NOMO-1 (cell line): Measurements from ENCODE around the gene SIM1.
A peak's percentile ranks its signal among the peaks of the same experiment; 100 is the strongest.
"Not testable (repeated sequence)": the region's sequence is repeated elsewhere in the genome, so short reads cannot be mapped to it uniquely, and the experiment has no call there.

ENCODE experiments used
- DNase-seq, 2 experiments: peaks; one replicate each; lab custom pipeline; 2025; ENCODE audit not compliant: unreplicated experiment in 2 of 2; lab: John Stamatoyannopoulos, UW

SIM1 gene

DNA sequence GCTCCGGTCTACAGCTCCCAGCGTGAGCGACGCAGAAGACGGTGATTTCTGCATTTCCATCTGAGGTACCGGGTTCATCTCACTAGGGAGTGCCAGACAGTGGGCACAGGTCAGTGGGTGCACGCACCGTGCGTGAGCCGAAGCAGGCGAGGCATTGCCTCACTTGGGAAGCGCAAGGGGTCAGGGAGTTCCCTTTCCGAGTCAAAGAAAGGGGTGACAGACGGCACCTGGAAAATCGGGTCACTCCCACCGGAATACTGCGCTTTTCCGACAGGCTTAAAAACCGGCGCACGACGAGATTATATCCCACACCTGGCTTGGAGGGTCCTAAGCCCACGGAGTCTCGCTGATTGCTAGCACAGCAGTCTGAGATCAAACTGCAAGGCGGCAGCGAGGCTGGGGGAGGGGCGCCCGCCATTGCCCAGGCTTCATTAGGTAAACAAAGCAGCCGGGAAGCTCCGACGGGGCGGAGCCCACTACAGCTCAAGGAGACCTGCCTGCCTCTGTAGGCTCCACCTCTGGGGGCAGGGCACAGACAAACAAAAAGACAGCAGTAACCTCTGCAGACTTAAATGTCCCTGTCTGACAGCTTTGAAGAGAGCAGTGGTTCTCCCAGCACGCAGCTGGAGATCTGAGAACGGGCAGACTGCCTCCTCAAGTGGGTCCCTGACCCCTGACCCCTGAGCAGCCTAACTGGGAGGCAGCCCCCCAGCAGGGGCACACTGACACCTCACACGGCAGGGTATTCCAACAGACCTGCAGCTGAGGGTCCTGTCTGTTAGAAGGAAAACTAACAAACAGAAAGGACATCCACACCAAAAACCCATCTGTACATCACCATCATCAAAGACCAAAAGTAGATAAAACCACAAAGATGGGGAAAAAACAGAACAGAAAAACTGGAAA is 109.7 kb downstream of the SIM1 start:
- DNase-seq, result not testable (repeated sequence)

DNA sequence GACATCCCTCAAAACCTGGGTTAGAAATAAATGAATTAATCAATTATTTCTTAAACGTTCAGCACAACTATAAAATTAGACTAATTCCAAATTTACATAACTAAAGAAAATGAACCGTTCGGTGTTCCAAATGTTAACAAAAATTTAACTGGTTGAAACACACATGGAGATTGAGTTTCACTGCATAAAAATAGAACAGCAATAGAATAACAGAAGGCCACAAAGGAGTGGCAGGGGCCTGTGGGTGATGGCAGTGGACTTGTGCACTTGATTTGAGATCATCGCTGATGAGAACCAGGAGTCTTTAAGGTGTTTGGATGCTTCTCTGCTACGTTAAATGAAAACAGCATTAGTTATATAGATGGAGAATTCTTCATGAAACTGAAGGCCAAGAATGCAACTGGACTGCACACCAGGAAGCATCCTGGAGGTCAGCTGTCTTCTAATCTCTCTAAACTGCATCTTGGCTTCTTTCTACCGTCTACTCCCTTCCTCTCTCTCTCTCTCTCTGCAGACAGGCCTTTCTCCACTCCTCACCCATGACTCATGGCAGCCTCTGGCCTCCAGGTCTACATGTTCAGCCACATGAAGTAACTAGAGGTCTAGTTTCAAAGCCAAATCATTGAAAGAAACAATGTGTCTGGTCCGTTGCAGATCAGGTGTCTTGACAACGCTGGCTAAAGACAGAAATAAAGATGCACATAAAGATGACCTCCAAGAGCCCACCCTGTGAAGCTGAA is 111.3 kb downstream of the SIM1 start:
- DNase-seq, result no peak

- DNase-seq, result no peak
These were observed 114.6 kb downstream of the SIM1 start for GRCh38 chr6:100350139-100350538.

DNA sequence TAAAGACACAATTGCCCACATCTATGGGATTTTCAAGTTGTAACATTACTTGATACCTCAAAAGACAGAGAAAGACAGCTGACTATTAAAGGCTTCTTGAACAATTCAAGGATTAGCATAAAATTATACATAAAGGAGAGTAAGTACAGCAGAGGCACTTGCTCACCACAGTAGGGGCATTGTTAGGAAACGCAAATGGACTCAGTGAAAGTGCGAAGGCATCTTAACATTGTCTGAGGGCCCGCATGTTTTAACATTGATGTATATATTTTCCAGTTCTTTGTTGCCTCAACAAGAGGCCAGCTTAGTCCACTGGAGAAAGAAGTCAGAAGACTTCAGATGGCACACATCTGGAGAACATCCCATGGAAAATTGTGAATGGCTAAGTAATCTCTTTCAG is 115.4 kb downstream of the SIM1 start:
- DNase-seq, result no peak

DNA sequence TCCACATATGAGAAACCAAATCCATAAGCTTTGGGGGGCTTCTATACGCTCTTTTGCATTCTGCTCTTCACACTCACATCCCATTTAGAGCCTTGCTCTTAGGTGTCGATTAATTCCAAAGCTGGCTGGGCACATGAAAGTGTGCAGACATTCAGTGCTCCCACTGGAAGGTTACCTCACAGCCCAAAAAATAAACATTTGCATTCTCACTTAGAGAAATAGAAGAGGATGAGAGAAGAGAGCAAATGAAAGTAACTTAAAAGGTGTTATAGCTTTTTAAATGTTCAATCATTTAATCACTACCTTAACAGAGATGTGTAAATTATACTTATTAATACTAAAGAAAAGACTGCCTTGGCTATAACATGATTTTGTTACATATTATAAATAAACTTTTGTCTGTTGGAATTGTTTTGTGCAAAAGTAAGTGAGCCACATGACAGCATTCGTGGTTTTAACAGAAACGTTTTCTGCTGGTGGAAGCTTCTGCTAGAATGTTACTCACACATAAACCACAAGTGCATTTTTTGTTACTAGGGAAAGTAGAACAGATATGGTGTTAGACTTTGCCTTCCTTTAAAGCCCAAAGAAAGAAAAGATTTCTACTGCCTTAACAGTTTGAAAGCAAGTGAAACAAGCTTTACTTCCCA is 116.7 kb downstream of the SIM1 start:
- peak in 1 of 2 experiments; percentile 57 for DNase-seq

- DNase-seq, result no peak
These were observed 117.9 kb downstream of the SIM1 start for GRCh38 chr6:100346828-100347227.

GRCh38 chr6:100346203-100346602 is 118.5 kb downstream of the SIM1 start:
- DNase-seq, result no peak

DNA sequence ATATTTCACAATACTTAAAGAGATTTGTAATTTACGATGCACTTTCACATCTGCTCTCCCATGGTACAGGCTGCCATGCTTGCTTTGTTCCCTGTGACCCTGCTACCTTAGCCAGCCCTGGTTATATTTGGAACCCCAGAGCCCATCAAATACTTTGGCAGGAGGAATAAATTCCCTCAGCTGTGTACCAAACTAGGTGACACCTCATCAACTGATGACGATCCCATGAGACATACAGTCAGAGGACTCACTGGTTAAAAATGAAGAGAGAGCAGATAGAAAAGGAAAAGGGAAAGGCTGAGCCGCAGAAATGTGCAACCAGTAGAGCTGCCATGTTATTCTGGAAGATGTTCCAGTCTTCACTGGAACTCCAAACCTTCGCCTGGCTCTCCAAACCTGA is 120.0 kb downstream of the SIM1 start:
- DNase-seq, result no peak

DNA sequence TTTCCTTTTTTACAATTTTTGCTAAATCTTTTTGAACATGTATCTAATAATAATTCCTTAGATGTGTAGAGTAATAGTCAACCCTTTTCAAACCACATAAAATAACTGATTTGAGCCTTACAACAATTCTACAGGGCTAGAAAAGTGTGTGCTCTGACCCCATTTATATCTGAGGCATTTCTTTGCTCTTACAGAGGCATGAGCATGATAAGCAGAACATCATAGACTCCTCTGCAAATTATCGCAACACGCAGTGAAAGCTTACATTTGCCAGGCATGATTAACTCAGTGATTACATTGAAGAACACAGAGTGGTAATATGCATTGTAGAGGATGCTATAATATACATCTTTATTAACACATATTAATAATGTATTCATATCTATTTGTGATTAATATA is 120.4 kb downstream of the SIM1 start:
- DNase-seq, result no peak

DNA sequence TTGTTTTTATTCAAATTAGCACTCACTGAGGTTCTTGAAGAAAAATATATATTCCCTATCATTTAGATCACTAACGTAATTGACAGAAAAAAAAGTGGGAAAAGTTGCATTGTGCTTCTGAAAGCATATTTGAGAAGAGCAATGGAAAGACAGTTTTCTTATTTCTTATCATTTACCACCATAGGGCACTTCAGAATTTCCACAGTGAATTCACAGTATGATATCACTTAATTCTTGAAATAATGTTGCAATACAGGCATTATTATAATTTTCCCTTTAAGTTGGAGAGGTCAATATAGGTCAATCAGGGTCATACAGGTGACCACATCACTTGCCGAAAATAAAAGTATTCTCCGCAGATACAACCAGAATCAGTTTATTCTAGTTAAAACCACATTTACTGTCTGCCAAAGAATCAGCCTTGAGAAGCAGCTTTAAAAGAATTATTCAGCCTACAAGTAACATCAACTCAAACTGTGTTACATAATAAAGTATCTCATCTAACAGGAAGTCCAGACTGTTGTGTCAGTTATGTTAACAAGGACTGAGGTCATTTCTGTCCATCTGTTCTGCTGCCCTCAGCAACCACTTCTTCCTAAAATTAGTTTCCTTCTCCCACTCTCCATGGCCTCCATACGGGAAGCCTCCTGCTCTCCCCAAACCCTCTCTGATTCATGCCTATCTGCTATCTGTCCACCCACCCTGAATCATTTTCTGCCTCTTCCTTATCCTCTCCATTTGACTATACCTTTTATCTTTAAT is 121.2 kb downstream of the SIM1 start:
- peak in 1 of 2 experiments; percentile 55 for DNase-seq

GRCh38 chr6:100342830-100343229 is 121.9 kb downstream of the SIM1 start:
- DNase-seq, result no peak

DNA sequence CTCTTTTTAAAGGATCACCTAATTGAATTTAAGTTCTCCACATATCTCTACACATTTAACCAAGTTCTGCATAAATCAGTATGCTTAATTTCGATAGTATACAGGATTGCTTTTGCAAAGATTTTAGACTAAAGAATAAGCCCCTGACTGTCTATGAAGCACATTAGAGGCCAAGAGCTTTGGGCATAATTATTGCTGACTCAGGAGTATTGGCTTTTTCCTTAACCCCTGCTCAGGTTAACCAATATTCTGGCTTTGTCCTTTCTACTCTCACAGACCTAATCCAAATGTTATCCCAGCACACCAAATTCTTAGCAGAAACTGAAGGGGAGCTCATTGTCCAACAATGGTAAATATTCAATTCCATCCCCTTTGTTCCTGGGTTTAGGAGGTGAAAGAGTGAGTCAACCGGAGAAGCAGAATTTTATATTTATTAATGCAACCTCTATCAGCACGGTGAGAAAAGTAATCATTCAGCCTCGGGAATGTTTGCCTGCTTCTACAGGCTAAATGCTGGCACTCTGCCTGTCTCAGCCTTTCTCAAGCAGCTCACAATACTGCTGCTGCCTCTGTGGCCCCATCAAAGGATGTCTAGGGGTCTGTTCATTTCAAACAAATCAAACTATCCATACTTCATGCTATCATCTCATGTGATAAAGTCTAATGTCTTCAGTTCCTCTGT is 125.0 kb downstream of the SIM1 start:
- no peak for DNase-seq

DNA sequence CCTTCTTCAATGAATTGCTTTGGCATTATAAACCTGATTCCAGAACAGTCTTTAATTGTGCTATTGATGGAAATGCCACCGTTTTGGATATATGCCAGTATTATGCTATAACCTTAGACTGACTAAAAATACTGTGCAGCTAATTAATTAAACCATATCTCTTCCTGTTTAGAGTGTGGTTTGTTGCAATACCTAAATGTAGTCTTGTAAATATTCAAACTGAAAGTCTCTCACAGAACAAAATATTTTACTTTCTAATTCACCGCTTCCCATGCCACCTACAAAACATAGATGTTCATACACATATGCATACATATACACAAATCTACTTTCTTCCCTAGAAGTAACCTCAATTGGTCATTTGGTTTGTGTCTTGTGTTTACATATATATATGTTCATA is 126.6 kb downstream of the SIM1 start:
- DNase-seq, result no peak

DNA sequence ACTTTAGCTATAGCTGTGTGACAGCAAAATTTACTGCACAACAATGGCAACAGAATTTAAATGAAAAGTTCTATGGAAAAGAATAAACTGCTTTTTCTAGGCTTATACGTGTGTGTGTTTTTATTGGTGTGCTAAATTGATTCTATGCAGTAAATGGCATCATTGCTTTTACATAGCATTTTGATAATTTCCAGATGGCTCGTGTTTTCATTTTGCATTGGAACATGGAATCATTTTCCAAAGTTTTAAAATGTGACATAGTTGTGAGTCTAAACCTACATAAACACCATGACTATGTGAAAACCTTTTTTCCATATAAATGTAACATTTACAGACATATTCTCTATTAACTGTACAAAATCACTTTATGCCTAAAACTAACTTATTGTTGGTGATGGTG is 127.8 kb downstream of the SIM1 start:
- DNase-seq, result no peak

DNA sequence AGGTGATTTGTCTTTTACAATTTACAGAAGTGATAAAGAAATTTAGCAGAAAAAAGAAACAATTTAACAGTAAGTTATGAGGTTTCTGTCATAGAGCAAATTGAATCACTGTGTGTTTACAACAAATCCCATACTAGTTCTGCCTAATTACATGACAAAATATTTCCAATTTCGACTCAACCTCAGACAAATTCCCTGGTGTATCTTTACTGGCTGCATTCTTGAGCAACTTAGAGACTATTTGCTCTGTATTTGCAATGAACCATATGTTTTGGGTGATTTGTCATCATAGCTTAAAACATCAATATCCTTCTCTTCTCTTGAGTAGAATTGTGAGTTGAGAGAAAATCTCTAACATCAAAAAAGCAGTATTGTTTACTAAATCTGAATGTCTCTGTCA is 128.7 kb downstream of the SIM1 start:
- DNase-seq, result no peak
